Hepatocyte (in vitro differentiated cells): Measurements from ENCODE around the gene LRRC63. TPM values are rescaled to one million over a fixed set of nuclear protein-coding genes. Genes with fewer than 3 reads are reported as not detected.

Source experiments
- DNase-seq: peaks from one replicate; pipeline ENCODE4 v3.0.0-alpha.2; 2016; ENCODE audit warnings: low spot score
- H2AFZ ChIP-seq: fragments of 200-600 bp; sonication (generic); 2 replicates; pipeline ENCODE4 v1.6.0; 2016; ENCODE audit warnings: antibody characterized with exemption, mild to moderate bottlenecking
- H3K27ac ChIP-seq: fragments of 200-600 bp; sonication (generic); 2 replicates; pipeline ENCODE4 v1.5.1; 2016; ENCODE audit warnings: mild to moderate bottlenecking
- H3K27me3 ChIP-seq: fragments of 200-600 bp; sonication (generic); 2 replicates; pipeline ENCODE4 v1.6.1; 2016
- H3K36me3 ChIP-seq: fragments of 200-600 bp; sonication (generic); replicated peaks from 2 replicates; pipeline ENCODE4 v1.5.1; 2016; ENCODE audit warnings: low read depth; ENCODE audit not compliant: insufficient read depth
- H3K4me1 ChIP-seq: fragments of 200-600 bp; sonication (generic); 2 replicates; pipeline ENCODE4 v1.5.1; 2016; ENCODE audit warnings: mild to moderate bottlenecking, moderate library complexity; ENCODE audit not compliant: insufficient read depth
- H3K4me2 ChIP-seq: fragments of 200-600 bp; sonication (generic); 2 replicates; pipeline ENCODE4 v1.6.0; 2016
- H3K4me3 ChIP-seq: fragments of 200-600 bp; sonication (generic); 2 replicates; pipeline ENCODE4 v1.5.1; 2016; ENCODE audit warnings: mild to moderate bottlenecking
- H3K79me2 ChIP-seq: fragments of 200-600 bp; sonication (generic); 2 replicates; pipeline ENCODE4 v1.6.0; 2017; ENCODE audit warnings: mild to moderate bottlenecking
- H3K9me2 ChIP-seq: fragments of 200-600 bp; sonication (generic); replicated peaks from 2 replicates; pipeline ENCODE4 v1.6.0; 2017; ENCODE audit warnings: mild to moderate bottlenecking; ENCODE audit not compliant: insufficient read depth
- H3K9me3 ChIP-seq: fragments of 200-600 bp; sonication (generic); 2 replicates; pipeline ENCODE4 v1.5.1; 2016; ENCODE audit warnings: low read depth, mild to moderate bottlenecking
- H4K20me1 ChIP-seq: fragments of 200-600 bp; sonication (generic); 2 replicates; pipeline ENCODE4 v1.6.0; 2016; ENCODE audit warnings: mild to moderate bottlenecking; ENCODE audit not compliant: insufficient read depth, poor library complexity, severe bottlenecking
- CTCF ChIP-seq: fragments of 200-600 bp; sonication (generic); IDR thresholded peaks from 2 replicates; pipeline ENCODE4 v1.5.1; 2016; ENCODE audit warnings: antibody characterized with exemption, mild to moderate bottlenecking; ENCODE audit not compliant: poor library complexity
- EZH2 ChIP-seq: fragments of 200-600 bp; sonication (generic); IDR thresholded peaks from 2 replicates; pipeline ENCODE4 v1.6.1; 2016; ENCODE audit warnings: antibody characterized with exemption, mild to moderate bottlenecking, borderline replicate concordance
- EZH2phosphoT487 ChIP-seq: fragments of 200-600 bp; sonication (generic); IDR thresholded peaks from one replicate; pipeline ENCODE4 v1.6.1; 2018; ENCODE audit warnings: antibody characterized with exemption, mild to moderate bottlenecking, low read depth, moderate library complexity; ENCODE audit not compliant: unreplicated experiment, severe bottlenecking
- WGBS: methylation state at CpG from one replicate; pipeline ENCODE4 v1.1.6; 2016; ENCODE audit warnings: low lambda C conversion rate; ENCODE audit errors: missing lambda C conversion rate; 5-methylcytosine and 5-hydroxymethylcytosine counted together
- polyA plus RNA-seq: library from polyadenylated mRNA; unstranded; fragments of >200 nt; fragmentation: Nextera tagmentation; extraction: Ambion mirVana; gene quantifications from 2 replicates; pipeline ENCODE4 v1.2.1, GENCODE V29; 2016
- total RNA-seq: library from RNA; depleted of rRNA; stranded (reverse); fragments of >200 nt; gene quantifications from 2 replicates; pipeline ENCODE4 v1.2.3, GENCODE V29; 2014

The LRRC63 gene
- total and polyA plus RNA-seq, 2 experiments from 2014 or later: not detected

GRCh38 chr13:46286972-46287371 lies 75.2 kb downstream of the LRRC63 start:
- Histone ChIP-seq H3K27ac (no peak overlapping the region), H3K36me3 (no peaks in the 10 kb centered on the region), H3K9me3 (no peaks in the 10 kb centered on the region), H3K79me2 (no peaks in the 10 kb centered on the region), H3K9me2 (no peaks in the 10 kb centered on the region), H4K20me1 (no peaks in the 10 kb centered on the region), H3K4me1 (no peaks in the 10 kb centered on the region), H2AFZ (no peak overlapping the region), H3K27me3 (no peaks in the 10 kb centered on the region), H3K4me2 (no peak overlapping the region), H3K4me3 (no peak overlapping the region)
- TF ChIP-seq CTCF (no peak), EZH2phosphoT487 (no peak), EZH2 (no peak)
- 38% methylated on average over 1 of the region's 1 CpG for WGBS
- DNase-seq: no peak

GRCh38 chr13:46288570-46289259 lies 77.0 kb downstream of the LRRC63 start:
- Histone ChIP-seq H3K9me2 (no peaks in the 10 kb centered on the region), H3K4me1 (no peaks in the 10 kb centered on the region), H2AFZ (no peak overlapping the region), H3K27ac (no peak overlapping the region), H3K27me3 (no peaks in the 10 kb centered on the region), H3K4me2 (no peak overlapping the region), H4K20me1 (no peaks in the 10 kb centered on the region), H3K4me3 (no peak overlapping the region), H3K9me3 (no peaks in the 10 kb centered on the region), H3K36me3 (no peaks in the 10 kb centered on the region), H3K79me2 (no peaks in the 10 kb centered on the region)
- TF ChIP-seq EZH2: no peak
- no peak for TF ChIP-seq EZH2phosphoT487
- peak; percentile 67 for TF ChIP-seq CTCF
- 71% methylated on average over 5 of the region's 5 CpGs for WGBS
- peak; percentile 68 for DNase-seq

GRCh38 chr13:46289260-46289955 lies 77.7 kb downstream of the LRRC63 start:
- WGBS: 57% methylated on average over 4 of the region's 4 CpGs
- Histone ChIP-seq H3K36me3 (no peaks in the 10 kb centered on the region), H3K4me1 (no peaks in the 10 kb centered on the region), H3K4me2 (no peak overlapping the region), H3K79me2 (no peaks in the 10 kb centered on the region), H3K27ac (no peak overlapping the region), H3K4me3 (no peak overlapping the region), H3K9me2 (no peaks in the 10 kb centered on the region), H2AFZ (no peak overlapping the region), H3K27me3 (no peaks in the 10 kb centered on the region), H4K20me1 (no peaks in the 10 kb centered on the region), H3K9me3 (no peaks in the 10 kb centered on the region)
- no peak for DNase-seq
- TF ChIP-seq EZH2 (no peak), CTCF (no peak), EZH2phosphoT487 (no peak)
